BLaER1 (cell line): ENCODE data around the gene ARL2BP.

Source experiments
- H3K27ac ChIP-seq: shearing (Covaris generic); formaldehyde crosslinking; 2 replicates; pipeline ENCODE4 v1.8.1; 2022
- H3K27me3 ChIP-seq: shearing (Covaris generic); formaldehyde crosslinking; 2 replicates; pipeline ENCODE4 v1.8.1; 2022
- H3K36me3 ChIP-seq: shearing (Covaris generic); formaldehyde crosslinking; 2 replicates; pipeline ENCODE4 v1.8.1; 2022
- H3K4me1 ChIP-seq: shearing (Covaris generic); formaldehyde crosslinking; 2 replicates; pipeline ENCODE4 v1.8.1; 2022
- H3K4me2 ChIP-seq: shearing (Covaris generic); formaldehyde crosslinking; 2 replicates; pipeline ENCODE4 v1.8.1; 2022
- H3K4me3 ChIP-seq: shearing (Covaris generic); formaldehyde crosslinking; 2 replicates; pipeline ENCODE4 v1.8.1; 2022
- H3K9ac ChIP-seq: shearing (Covaris generic); formaldehyde crosslinking; 2 replicates; pipeline ENCODE4 v1.8.1; 2022
- H3K9me3 ChIP-seq: shearing (Covaris generic); formaldehyde crosslinking; 2 replicates; pipeline ENCODE4 v1.8.1; 2022
- H4K20me1 ChIP-seq: shearing (Covaris generic); formaldehyde crosslinking; 2 replicates; pipeline ENCODE4 v1.8.1; 2022
- Cebpa-rat ChIP-seq: shearing (Covaris generic); IDR thresholded peaks from 2 replicates; pipeline ENCODE4 v1.8.1; 2022

ARL2BP gene

GRCh38 chr16:57213462-57213861 lies 31.6 kb upstream of the ARL2BP start:
- H3K4me3 ChIP-seq = no peak overlapping the region
- no peak overlapping the region for H3K4me2 ChIP-seq
- H3K36me3 ChIP-seq = peaks cover 99% of the 10 kb centered on the region
- no peaks in the 10 kb centered on the region for H3K4me1 ChIP-seq
- H3K27ac ChIP-seq = no peak overlapping the region
- peaks cover 35% of the 10 kb centered on the region for H3K9me3 ChIP-seq
- no peak for TF ChIP-seq Cebpa-rat
- no peak overlapping the region for H3K9ac ChIP-seq
- H3K27me3 ChIP-seq = no peaks in the 10 kb centered on the region
- H4K20me1 ChIP-seq = no peaks in the 10 kb centered on the region

- no peak overlapping the region for H3K4me2 ChIP-seq
- H4K20me1 ChIP-seq = no peaks in the 10 kb centered on the region
- H3K9me3 ChIP-seq = peaks cover 44% of the 10 kb centered on the region
- no peaks in the 10 kb centered on the region for H3K4me1 ChIP-seq
- H3K4me3 ChIP-seq = no peak overlapping the region
- no peak overlapping the region for H3K27ac ChIP-seq
- H3K27me3 ChIP-seq = no peaks in the 10 kb centered on the region
- no peak overlapping the region for H3K9ac ChIP-seq
- peaks cover 97% of the 10 kb centered on the region for H3K36me3 ChIP-seq
- TF ChIP-seq Cebpa-rat = no peak
These were observed 28.1 kb upstream of the ARL2BP start for GRCh38 chr16:57216968-57217367.

- H4K20me1 ChIP-seq = no peaks in the 10 kb centered on the region
- no peaks in the 10 kb centered on the region for H3K27me3 ChIP-seq
- no peak overlapping the region for H3K27ac ChIP-seq
- peaks cover 97% of the 10 kb centered on the region for H3K36me3 ChIP-seq
- no peak overlapping the region for H3K4me3 ChIP-seq
- no peak overlapping the region for H3K9ac ChIP-seq
- no peaks in the 10 kb centered on the region for H3K4me1 ChIP-seq
- no peak for TF ChIP-seq Cebpa-rat
- no peak overlapping the region for H3K4me2 ChIP-seq
- peaks cover 12% of the 10 kb centered on the region for H3K9me3 ChIP-seq
These were observed 22.0 kb upstream of the ARL2BP start for GRCh38 chr16:57223057-57223456.

GRCh38 chr16:57224651-57225335 lies 20.3 kb upstream of the ARL2BP start:
- Histone ChIP-seq H4K20me1 (no peaks in the 10 kb centered on the region), H3K27me3 (no peaks in the 10 kb centered on the region), H3K27ac (no peak overlapping the region), H3K9ac (no peak overlapping the region), H3K36me3 (peaks cover 96% of the 10 kb centered on the region), H3K4me3 (no peak overlapping the region), H3K4me1 (no peaks in the 10 kb centered on the region), H3K9me3 (no peaks in the 10 kb centered on the region), H3K4me2 (no peak overlapping the region)
- no peak for TF ChIP-seq Cebpa-rat

- Histone ChIP-seq H3K4me2 (no peak overlapping the region), H3K27ac (no peak overlapping the region), H3K9ac (no peak overlapping the region), H3K9me3 (no peaks in the 10 kb centered on the region), H3K27me3 (no peaks in the 10 kb centered on the region), H3K4me1 (no peaks in the 10 kb centered on the region), H4K20me1 (no peaks in the 10 kb centered on the region), H3K4me3 (no peak overlapping the region), H3K36me3 (peaks cover 98% of the 10 kb centered on the region)
- no peak for TF ChIP-seq Cebpa-rat
These were observed 19.1 kb upstream of the ARL2BP start for GRCh38 chr16:57225978-57226377.

- no peak overlapping the region for H3K27ac ChIP-seq
- no peaks in the 10 kb centered on the region for H3K27me3 ChIP-seq
- TF ChIP-seq Cebpa-rat = no peak
- H3K9ac ChIP-seq = no peak overlapping the region
- no peaks in the 10 kb centered on the region for H3K9me3 ChIP-seq
- no peaks in the 10 kb centered on the region for H3K4me1 ChIP-seq
- no peak overlapping the region for H3K4me3 ChIP-seq
- no peaks in the 10 kb centered on the region for H4K20me1 ChIP-seq
- H3K36me3 ChIP-seq = peaks cover 98% of the 10 kb centered on the region
- no peak overlapping the region for H3K4me2 ChIP-seq
These were observed 18.1 kb upstream of the ARL2BP start for GRCh38 chr16:57226701-57227621.

GRCh38 chr16:57229079-57229478 lies 16.0 kb upstream of the ARL2BP start:
- no peak overlapping the region for H3K9ac ChIP-seq
- H3K27me3 ChIP-seq = no peaks in the 10 kb centered on the region
- H4K20me1 ChIP-seq = no peaks in the 10 kb centered on the region
- no peaks in the 10 kb centered on the region for H3K9me3 ChIP-seq
- TF ChIP-seq Cebpa-rat = no peak
- H3K27ac ChIP-seq = no peak overlapping the region
- H3K36me3 ChIP-seq = peaks cover 98% of the 10 kb centered on the region
- no peak overlapping the region for H3K4me2 ChIP-seq
- H3K4me1 ChIP-seq = no peaks in the 10 kb centered on the region
- no peak overlapping the region for H3K4me3 ChIP-seq

- TF ChIP-seq Cebpa-rat = no peak
- H3K36me3 ChIP-seq = peaks cover 98% of the 10 kb centered on the region
- H3K9me3 ChIP-seq = no peaks in the 10 kb centered on the region
- no peaks in the 10 kb centered on the region for H3K27me3 ChIP-seq
- no peak overlapping the region for H3K4me2 ChIP-seq
- no peaks in the 10 kb centered on the region for H4K20me1 ChIP-seq
- H3K27ac ChIP-seq = no peak overlapping the region
- H3K9ac ChIP-seq = no peak overlapping the region
- H3K4me3 ChIP-seq = no peak overlapping the region
- H3K4me1 ChIP-seq = peaks cover 11% of the 10 kb centered on the region; the same call in 1 of the 2 replicates
These were observed 13.2 kb upstream of the ARL2BP start for GRCh38 chr16:57231821-57232350.

GRCh38 chr16:57233944-57234706 lies 10.9 kb upstream of the ARL2BP start:
- Histone ChIP-seq H3K27ac (no peak overlapping the region), H3K9ac (no peak overlapping the region)

More at GRCh38 chr16:57233944-57234706, 10.9 kb upstream of the ARL2BP start:
- no peak overlapping the region for H3K4me2 ChIP-seq
- H3K4me1 ChIP-seq = peaks cover 11% of the 10 kb centered on the region; the same call in 1 of the 2 replicates
- peaks cover 97% of the 10 kb centered on the region for H3K36me3 ChIP-seq
- H4K20me1 ChIP-seq = no peaks in the 10 kb centered on the region
- no peak overlapping the region for H3K4me3 ChIP-seq
- TF ChIP-seq Cebpa-rat = no peak
- H3K9me3 ChIP-seq = no peaks in the 10 kb centered on the region
- H3K27me3 ChIP-seq = no peaks in the 10 kb centered on the region
